Hematopoietic multipotent progenitor cell treated with erythropoietin and hydrocortisone succinate and interleukin-3 and kit ligand, for 8 days (in vitro differentiated cells): ENCODE data around the gene IGSF21.
A peak's percentile ranks its signal among the peaks of the same experiment; 100 is the strongest.

Experiments
- DNase-seq: peaks from one replicate; pipeline ENCODE4 v3.0.0-alpha.2; 2015

IGSF21 gene

GRCh38 chr1:18183533-18183932 is 75.9 kb downstream of the IGSF21 start:
- no peak for DNase-seq

DNA sequence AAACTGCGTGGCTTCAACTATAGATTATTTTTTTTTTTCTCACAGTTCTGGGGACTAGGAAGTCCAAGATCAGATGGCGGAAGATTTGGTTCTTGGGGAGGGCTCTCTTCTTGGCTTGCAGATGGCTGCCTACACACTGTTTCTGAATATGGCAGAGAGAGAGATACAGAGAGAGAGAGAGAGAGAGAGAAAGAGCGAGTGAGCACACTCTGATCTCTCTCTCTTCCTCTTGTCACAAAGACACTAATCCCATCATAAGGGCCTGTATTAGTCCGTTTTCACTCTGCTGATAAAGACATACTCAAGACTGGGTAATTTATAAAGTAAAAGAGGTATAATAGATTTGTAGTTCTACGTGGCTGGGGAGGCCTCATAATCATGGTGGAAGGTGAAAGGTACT is 79.5 kb downstream of the IGSF21 start:
- no peak for DNase-seq

DNA sequence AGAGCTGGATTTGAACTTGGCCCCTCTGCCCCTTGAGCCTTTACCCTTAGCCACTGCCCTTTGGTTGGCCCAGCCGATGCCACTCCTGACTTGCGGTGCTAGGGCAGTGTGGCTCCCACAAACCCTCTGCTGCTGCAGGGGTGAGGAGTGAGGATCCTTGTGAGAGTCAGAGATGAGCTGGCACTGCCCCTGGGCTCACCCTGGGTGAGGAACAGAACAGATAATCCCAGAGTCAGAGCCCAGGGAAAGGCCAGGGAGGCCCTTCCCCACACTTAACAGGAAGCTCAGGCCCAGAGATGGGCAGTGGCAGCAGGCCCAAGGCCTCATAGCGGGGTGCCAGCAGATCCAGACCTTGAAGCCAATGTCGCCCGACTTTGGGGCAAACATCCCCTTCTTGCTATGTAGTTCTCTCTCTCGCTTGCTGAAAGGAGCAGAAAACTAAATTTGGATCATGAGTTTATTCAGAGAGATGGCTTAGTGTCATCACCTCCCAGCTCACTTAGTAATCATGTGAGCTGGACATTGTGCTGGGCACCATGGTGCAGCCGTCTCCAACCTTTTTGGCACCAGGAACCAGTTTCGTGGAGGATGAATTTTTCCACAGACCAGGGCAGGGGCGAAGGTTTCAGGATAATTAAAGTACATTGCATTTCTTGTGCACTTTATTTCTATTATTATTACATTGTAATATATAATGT is 81.4 kb downstream of the IGSF21 start:
- DNase-seq: no peak

- DNase-seq: no peak
Measured at GRCh38 chr1:18190598-18190997, 83.0 kb downstream of the IGSF21 start.

DNA sequence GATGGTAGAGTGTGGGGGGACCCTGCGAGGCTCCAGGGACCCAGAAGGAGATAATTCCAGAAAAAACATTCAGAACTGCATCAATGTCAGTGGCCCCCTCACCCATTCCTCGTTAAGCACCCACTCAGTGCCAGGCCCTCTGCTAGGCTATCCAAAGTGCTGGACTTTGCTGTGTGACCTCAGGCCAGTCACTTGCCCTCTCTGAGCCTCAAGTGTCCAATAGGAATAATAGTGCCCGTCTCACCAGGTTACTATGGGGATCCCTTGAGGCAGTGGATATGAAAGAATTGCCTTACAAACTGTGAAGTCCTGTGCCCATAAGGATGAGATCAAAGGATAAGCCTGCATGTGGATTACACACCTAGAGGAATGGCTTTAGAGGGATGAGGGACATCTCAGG is 83.4 kb downstream of the IGSF21 start:
- DNase-seq: no peak

DNA sequence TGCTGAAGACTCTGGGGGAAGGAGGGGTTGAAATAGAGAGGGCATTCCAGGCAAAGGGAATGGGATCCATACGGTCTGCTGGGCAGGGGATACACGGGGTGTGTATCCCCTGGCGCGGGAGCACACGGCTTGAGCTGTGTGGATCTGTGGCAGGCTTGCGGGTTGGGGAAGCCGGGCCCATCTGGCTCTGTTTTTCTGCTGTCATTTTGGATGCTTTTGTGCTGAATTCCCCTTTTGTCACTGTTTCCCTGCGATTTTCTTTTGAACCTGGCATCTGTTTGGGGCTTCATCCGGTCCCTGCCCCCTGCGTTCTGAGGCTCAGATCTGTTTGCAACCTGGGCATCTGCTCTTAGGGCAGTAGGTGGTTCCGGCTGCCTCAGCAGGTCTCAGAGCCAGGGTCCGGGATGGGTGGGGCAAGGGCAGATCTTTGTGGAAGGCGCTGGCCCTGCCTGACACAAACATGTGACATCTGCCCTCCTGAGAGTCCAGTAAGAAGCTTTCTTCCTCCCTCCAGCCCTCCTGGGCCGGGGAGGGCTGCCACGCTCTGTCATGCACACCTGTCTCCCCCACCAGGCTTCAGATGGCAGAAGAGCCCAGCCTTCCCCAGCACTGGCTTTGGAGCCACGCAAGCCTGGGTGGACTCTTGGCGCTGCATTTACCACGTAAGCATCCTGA is 84.0 kb downstream of the IGSF21 start:
- no peak for DNase-seq

GRCh38 chr1:18192182-18192581 is 84.6 kb downstream of the IGSF21 start:
- DNase-seq: no peak

- DNase-seq: no peak
Measured at GRCh38 chr1:18192974-18193373, 85.4 kb downstream of the IGSF21 start.

DNA sequence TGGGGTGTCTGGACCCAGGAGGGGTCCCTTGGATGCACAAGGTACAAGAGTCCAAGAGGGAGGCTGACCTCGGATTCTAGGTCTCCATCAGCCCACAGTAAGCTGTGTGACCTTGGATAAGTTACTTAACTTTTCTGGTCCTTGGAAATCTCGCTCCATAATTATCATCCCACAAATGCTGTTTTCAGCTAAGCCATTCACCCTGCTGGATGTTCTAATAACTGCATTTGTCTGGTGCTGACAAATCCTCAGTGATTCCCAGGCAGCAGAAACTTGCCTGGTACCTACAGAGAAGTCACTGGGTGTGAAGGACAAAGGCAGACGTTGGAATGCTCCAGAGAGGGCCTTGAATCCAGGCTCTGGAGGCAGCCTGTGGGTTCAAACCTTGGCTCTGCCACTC is 89.7 kb downstream of the IGSF21 start:
- DNase-seq: no peak

DNA sequence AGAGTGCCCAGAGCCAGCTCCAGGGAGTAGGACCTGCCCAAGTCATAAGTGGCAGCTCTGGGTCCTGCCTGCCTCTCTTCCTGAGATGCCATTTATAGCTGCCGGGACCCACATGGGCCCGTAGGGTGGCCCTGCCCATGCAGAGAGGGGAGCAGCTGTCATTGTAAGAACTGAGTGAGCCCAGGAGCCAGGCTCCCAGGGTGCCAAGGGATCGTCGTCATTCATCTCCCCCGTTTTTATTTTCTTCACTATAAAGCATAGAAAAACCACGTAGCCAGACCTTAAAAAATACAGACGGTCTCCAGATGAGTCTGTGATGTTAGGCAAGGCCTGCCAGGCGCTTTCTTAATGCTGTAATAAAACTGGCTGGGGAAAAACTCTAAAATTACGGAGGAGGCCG is 90.7 kb downstream of the IGSF21 start:
- no peak for DNase-seq

- DNase-seq: no peak
Measured at GRCh38 chr1:18199462-18199861, 91.9 kb downstream of the IGSF21 start.

DNA sequence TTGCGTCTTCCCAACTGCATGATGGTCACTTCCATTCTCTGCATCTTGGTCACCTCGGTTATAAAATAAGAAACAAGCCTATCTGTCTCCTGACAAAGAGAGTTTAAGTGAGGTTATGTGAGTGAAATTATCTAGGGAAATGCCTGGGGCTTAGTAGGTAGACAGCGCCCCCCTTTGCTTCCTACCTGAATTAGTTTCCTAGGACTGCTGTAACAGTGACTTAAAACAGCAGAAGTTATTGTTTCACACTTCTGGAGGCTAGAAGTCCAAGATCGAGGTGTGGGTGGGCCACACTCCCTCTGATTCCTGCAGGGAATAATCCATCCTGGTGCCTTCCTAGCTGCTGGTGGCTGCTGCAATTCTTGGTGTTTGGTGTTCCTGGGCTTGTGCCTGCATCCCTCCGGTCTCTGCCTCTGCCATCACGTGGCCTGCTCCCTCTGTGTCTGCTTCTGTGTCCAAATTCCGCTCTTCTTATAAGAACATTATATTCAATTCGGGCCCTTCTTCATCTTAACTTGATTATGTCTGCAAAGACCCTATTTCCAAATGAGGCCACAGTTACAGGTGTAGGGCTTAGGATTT is 92.6 kb downstream of the IGSF21 start:
- DNase-seq: no peak

GRCh38 chr1:18200918-18201317 is 93.3 kb downstream of the IGSF21 start:
- no peak for DNase-seq

- no peak for DNase-seq
Measured at GRCh38 chr1:18201997-18202719, 94.6 kb downstream of the IGSF21 start.

- DNase-seq: no peak
Measured at GRCh38 chr1:18203645-18204044, 96.0 kb downstream of the IGSF21 start.

- no peak for DNase-seq
Measured at GRCh38 chr1:18204575-18204974, 97.0 kb downstream of the IGSF21 start.

- no peak for DNase-seq
Measured at GRCh38 chr1:18205319-18205718, 97.7 kb downstream of the IGSF21 start.

GRCh38 chr1:18211764-18212163 is 104.2 kb downstream of the IGSF21 start:
- no peak for DNase-seq

GRCh38 chr1:18217398-18218043 is 109.9 kb downstream of the IGSF21 start:
- peak; percentile 13 for DNase-seq

GRCh38 chr1:18229625-18230024 is 122.0 kb downstream of the IGSF21 start:
- no peak for DNase-seq

DNA sequence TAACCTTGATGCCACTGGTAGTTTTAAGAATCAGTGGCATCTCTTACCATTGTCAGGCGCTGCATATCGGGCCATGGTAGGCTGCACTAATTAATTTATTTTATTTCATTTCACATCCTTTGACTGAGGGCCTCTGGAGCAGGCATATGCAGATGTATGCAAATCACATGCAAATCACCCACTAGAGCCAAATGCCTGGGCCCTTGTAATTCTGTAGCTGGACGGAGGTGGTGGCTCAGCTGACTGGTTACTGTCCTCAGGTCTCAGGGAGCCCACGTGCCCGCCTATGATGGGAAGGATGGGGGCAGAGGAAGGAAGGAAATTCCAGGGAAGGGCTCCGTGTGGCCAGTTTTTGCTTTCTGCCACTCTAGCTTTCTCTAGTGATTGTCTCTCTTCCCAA is 122.7 kb downstream of the IGSF21 start:
- no peak for DNase-seq

DNA sequence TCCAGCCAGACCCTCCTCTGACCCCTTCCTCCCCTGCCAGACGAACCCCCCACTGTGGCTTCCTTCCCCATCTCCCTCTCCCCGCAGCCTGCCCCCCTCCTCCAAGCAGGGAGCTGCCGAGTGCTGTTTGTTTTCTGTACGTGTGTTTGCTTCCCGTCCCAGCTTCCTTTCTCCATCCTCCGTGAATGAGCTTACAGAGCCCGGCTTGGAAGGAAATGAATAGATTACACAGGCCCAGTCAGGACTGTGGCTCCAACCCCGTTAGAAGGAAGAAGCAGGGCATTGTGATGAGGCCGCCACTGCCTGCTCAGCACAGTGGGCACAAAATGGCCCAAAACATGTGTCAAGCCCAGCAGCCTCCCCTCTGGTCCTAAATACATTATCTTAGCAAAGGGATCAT is 123.2 kb downstream of the IGSF21 start:
- no peak for DNase-seq

- no peak for DNase-seq
Measured at GRCh38 chr1:18232052-18232451, 124.5 kb downstream of the IGSF21 start.
